Measurements from ENCODE around the gene HCLS1. TPM values are rescaled to one million over a fixed set of nuclear protein-coding genes. Genes with fewer than 3 reads are reported as not detected.

HCLS1 gene
- total and polyA plus RNA-seq, 9 of the 15 experiments (the other 6 are each of a cell fraction or from before 2014, with no cell fraction given), result 4.8 to 34.1 (median 22.0) TPM

DNA sequence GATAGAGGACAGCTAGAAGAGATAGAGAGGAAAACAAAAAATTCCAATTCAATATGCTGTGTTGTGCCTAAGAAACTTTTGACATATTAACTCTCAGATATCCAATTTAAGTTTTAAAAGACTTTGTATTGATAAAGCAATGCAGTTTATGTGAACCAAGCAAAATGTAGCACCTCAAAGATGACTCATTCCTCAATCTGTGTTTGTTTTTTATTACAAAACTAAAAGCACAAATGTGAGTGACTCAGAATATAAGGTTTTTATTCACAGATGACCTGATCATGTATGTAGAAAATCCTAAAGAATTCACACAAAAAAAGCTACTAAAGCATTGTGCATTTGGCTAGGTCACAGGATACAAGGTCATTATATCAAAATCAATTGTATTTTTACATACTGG is 11.1 kb downstream of the HCLS1 start:
- Histone ChIP-seq H3K4me2 (ENCODE audit: insufficient read depth, low read length) (no peak overlapping the region), H4K20me1 (replicated peaks; ENCODE audit: control insufficient read depth, insufficient read depth, low read length) (no peaks in the 10 kb centered on the region), H3K79me2 (ENCODE audit: control insufficient read depth, insufficient read depth, low read length) (no peaks in the 10 kb centered on the region), H3K4me1 (replicated peaks in 1 of 2; ENCODE audit: control insufficient read depth in 2 of 2, insufficient read depth in 2 of 2, low read length in 2 of 2) (no peaks in the 10 kb centered on the region), H3K27me3 (ENCODE audit: control insufficient read depth in 2 of 2, insufficient read depth in 2 of 2, low read length in 2 of 2) (no peaks in the 10 kb centered on the region), H2AFZ (ENCODE audit: low read depth, low read length) (no peak overlapping the region), H3K36me3 (ENCODE audit: control insufficient read depth, insufficient read depth, low read length) (no peaks in the 10 kb centered on the region), H3K9ac (ENCODE audit: insufficient read depth in 1 of 2, low read depth in 2 of 2, low read length in 2 of 2) (no peak overlapping the region), H3K27ac (ENCODE audit: extremely low read depth, low read depth, low read length) (no peak overlapping the region), H3K9me3 (replicated peaks; ENCODE audit: control insufficient read depth, insufficient read depth, low read depth, low read length) (no peaks in the 10 kb centered on the region), H3K4me3 (no peak overlapping the region), H3K9me1 (ENCODE audit: control insufficient read depth, insufficient read depth, low read length) (no peaks in the 10 kb centered on the region)
- intact Hi-C loops (cut with micrococcal nuclease) (no loop called here), in situ Hi-C loops (cut with MboI) (no loop called here)
- DNase-seq (ENCODE audit: extremely low read depth in 1 of 4, low spot score in 3 of 4) (no peak), ATAC-seq (no peak), FAIRE-seq (no peak)
- no TSS peak for BruUV-seq (replicated peaks)
- TF ChIP-seq ZBTB8A (IDR thresholded peaks at IDR 0.05; ENCODE audit: partially characterized antibody) (no peak), TAF9B (IDR thresholded peaks at IDR 0.05; ENCODE audit: partially characterized antibody) (no peak)
- TF ChIP-seq, protein P1, sequence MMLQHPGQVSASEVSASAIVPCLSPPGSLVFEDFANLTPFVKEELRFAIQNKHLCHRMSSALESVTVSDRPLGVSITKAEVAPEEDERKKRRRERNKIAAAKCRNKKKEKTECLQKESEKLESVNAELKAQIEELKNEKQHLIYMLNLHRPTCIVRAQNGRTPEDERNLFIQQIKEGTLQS (IDR thresholded peaks at IDR 0.05), result 0 out of 2 replicates have a peak, but pooled peaks have one; percentile 9
- TF ChIP-seq, protein P1 (CRISPR knock-in tag; conservative IDR thresholded peaks at IDR 0.05), result no peak
- POLR2A ChIA-PET, result no interaction called here
- CTCF ChIA-PET (ENCODE audit: low intra/inter-chr PET ratio), result no interaction called here

DNA sequence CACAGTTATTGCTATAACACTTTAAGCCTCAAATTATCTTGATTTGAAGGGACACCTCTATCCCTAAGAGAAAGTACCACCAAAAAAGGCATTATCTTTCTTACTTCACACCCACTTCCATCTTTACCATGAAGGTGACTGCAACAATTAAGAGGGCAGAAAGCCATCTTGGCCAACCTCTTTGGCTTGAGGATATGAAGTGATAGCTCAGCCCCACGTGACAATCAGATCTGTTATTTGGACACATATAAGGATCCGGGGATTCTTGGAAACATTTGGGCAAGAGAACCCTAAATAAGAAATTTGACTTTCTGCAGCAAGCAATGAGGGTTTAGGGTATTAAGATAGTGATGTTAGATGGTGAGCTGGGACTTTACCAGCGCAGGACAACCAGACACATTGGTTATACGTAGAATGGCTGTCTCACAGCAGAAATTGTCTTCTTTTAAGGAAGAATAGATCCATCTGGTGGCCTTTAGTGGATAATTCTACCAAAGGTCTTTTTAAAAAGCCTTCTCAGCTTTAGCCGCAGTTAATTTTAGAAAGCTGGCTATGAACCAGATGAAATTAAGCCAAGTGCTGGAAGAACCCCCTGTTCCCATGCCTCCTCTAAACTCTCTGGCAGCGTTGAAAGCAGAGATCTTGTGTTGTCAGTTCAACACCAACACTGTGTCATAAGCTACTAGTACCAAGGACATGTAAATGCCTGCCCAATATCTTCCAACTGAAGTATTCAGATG is 12.3 kb downstream of the HCLS1 start:
- FAIRE-seq (no peak), DNase-seq (ENCODE audit: extremely low read depth in 1 of 4, low spot score in 3 of 4) (no peak), ATAC-seq (no peak)
- Histone ChIP-seq H3K9ac (ENCODE audit: insufficient read depth in 1 of 2, low read depth in 2 of 2, low read length in 2 of 2) (no peak overlapping the region), H3K9me3 (replicated peaks; ENCODE audit: control insufficient read depth, insufficient read depth, low read depth, low read length) (no peaks in the 10 kb centered on the region), H3K4me2 (ENCODE audit: insufficient read depth, low read length) (no peak overlapping the region), H3K4me3 (no peak overlapping the region), H3K4me1 (replicated peaks in 1 of 2; ENCODE audit: control insufficient read depth in 2 of 2, insufficient read depth in 2 of 2, low read length in 2 of 2) (no peaks in the 10 kb centered on the region), H2AFZ (ENCODE audit: low read depth, low read length) (no peak overlapping the region), H3K27ac (ENCODE audit: extremely low read depth, low read depth, low read length) (no peak overlapping the region), H3K36me3 (ENCODE audit: control insufficient read depth, insufficient read depth, low read length) (no peaks in the 10 kb centered on the region), H4K20me1 (replicated peaks; ENCODE audit: control insufficient read depth, insufficient read depth, low read length) (no peaks in the 10 kb centered on the region), H3K79me2 (ENCODE audit: control insufficient read depth, insufficient read depth, low read length) (no peaks in the 10 kb centered on the region), H3K27me3 (ENCODE audit: control insufficient read depth in 2 of 2, insufficient read depth in 2 of 2, low read length in 2 of 2) (no peaks in the 10 kb centered on the region), H3K9me1 (ENCODE audit: control insufficient read depth, insufficient read depth, low read length) (no peaks in the 10 kb centered on the region)
- BruUV-seq (replicated peaks), result no TSS peak
- intact Hi-C loops (cut with micrococcal nuclease) (no loop called here), in situ Hi-C loops (cut with MboI) (no loop called here)
- ChIA-PET CTCF (ENCODE audit: low intra/inter-chr PET ratio) (no interaction called here), POLR2A (no interaction called here)
- WGBS (ENCODE audit: insufficient coverage, low coverage, missing lambda C conversion rate), result 57% methylated on average over 6 of the region's 6 CpGs
- TF ChIP-seq NFRKB (IDR thresholded peaks at IDR 0.05; ENCODE audit: low read depth) (no peak), MCM3 (IDR thresholded peaks at IDR 0.05) (no peak), ELK1 (CRISPR knock-in tag; IDR thresholded peaks at IDR 0.05) (no peak), SMARCB1 (IDR thresholded peaks at IDR 0.05; ENCODE audit: insufficient read length, low read depth) (no peak)
- TF ChIP-seq, protein P2, sequence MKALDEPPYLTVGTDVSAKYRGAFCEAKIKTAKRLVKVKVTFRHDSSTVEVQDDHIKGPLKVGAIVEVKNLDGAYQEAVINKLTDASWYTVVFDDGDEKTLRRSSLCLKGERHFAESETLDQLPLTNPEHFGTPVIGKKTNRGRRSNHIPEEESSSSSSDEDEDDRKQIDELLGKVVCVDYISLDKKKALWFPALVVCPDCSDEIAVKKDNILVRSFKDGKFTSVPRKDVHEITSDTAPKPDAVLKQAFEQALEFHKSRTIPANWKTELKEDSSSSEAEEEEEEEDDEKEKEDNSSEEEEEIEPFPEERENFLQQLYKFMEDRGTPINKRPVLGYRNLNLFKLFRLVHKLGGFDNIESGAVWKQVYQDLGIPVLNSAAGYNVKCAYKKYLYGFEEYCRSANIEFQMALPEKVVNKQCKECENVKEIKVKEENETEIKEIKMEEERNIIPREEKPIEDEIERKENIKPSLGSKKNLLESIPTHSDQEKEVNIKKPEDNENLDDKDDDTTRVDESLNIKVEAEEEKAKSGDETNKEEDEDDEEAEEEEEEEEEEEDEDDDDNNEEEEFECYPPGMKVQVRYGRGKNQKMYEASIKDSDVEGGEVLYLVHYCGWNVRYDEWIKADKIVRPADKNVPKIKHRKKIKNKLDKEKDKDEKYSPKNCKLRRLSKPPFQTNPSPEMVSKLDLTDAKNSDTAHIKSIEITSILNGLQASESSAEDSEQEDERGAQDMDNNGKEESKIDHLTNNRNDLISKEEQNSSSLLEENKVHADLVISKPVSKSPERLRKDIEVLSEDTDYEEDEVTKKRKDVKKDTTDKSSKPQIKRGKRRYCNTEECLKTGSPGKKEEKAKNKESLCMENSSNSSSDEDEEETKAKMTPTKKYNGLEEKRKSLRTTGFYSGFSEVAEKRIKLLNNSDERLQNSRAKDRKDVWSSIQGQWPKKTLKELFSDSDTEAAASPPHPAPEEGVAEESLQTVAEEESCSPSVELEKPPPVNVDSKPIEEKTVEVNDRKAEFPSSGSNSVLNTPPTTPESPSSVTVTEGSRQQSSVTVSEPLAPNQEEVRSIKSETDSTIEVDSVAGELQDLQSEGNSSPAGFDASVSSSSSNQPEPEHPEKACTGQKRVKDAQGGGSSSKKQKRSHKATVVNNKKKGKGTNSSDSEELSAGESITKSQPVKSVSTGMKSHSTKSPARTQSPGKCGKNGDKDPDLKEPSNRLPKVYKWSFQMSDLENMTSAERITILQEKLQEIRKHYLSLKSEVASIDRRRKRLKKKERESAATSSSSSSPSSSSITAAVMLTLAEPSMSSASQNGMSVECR (CRISPR knock-in tag; IDR thresholded peaks at IDR 0.05), result no peak
